ENCODE results near the gene GAK. TPM values are rescaled to one million over a fixed set of nuclear protein-coding genes. Genes with fewer than 3 reads are reported as not detected.

GAK gene
- total RNA-seq, 1 donor from 2014 or later: 19.8 TPM

DNA sequence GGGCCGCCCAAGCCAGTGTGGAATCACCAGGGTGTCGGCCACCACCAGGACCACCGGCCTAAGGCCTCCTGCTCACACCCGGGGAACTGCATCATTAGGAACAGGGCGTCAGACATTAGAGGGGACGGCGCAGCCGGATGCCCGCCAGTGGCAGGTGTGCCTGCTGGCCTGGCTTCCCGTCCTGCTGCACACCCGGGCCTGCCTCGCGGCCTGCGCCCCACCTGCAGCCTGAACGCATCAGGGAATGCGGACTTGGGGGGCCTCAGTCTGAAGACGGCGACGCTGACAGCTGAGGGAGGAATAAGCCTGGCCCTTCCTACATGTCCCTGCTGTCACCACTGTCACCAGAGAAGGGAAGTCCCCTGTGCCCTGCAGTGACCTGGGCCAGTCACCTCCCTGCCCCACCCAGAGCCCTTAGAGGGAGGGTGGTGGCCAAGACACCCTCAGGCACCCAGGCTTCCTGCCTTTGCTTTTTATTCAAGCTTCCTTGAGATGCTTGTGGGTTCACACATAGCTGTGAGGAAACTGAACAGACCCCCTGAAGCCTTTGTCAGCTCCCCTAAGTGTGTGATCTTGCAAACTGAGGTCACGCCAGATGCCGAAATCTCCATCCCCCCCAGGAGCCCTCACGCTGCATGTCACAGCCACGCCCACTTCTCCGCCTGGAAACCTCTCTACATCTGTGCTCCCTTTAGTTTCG lies 38.1 kb upstream of the GAK start:
- no peak overlapping the region for H3K9ac ChIP-seq (ENCODE audit: low read depth in 1 of 3, low read length in 3 of 3)
- peaks cover 0 to 15% (median 9%) of the 10 kb centered on the region in 3 donors for H3K27me3 ChIP-seq (ENCODE audit: control insufficient read depth in 3 of 3, insufficient read depth in 3 of 3, low read length in 3 of 3)
- H3K4me3 ChIP-seq (ENCODE audit: low read length in 3 of 3): no peak overlapping the region
- peaks cover 20 to 25% (median 21%) of the 10 kb centered on the region in 3 donors for H3K4me1 ChIP-seq (ENCODE audit: control insufficient read depth in 3 of 3, insufficient read depth in 3 of 3, low read length in 3 of 3)
- no peaks in the 10 kb centered on the region for H3K9me3 ChIP-seq (ENCODE audit: control insufficient read depth in 3 of 3, low read length in 3 of 3)
- H3K27ac ChIP-seq (ENCODE audit: low read depth, low read length): no peak overlapping the region
- H3K36me3 ChIP-seq (ENCODE audit: control insufficient read depth in 3 of 3, insufficient read depth in 3 of 3, low read length in 3 of 3): peaks cover 0 to 10% (median 4%) of the 10 kb centered on the region in 3 donors

DNA sequence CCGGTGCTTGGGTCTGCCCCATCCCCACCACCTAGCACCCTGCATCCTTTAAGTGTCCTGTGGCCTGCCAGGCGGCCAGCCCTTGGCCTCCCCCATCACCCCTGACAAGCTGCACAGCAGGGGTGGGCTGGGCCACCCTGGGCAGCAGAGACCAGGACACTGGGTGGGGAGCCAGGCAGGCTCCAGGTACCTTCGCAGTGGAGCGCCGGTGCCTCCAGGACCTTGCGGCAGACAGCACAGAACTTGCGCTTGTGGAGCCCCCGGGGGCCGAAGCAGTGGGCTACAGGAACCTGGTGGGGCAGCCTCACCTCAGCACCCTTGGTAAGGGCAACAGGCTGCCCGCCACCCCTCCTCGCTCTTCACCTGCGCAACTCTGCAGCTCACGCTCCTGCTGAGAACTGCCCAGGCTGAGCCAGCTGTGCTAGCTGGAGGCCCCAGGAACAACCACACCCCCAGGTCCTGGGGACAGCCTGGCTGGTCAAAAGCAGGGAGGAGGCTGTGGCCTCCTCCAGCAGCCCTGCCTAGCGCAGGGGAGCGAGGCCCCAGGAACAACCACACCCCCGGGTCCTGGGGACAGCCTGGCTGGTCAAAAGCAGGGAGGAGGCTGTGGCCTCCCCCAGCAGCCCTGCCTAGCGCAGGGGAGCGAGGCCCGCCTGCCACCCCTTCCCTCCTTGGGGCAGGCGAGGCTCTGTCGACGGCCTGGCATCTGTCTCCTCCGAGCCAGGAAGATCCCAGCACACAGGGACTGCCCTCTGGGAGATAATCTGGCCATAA lies 36.7 kb upstream of the GAK start:
- H3K4me3 ChIP-seq (ENCODE audit: low read length in 3 of 3): no peak overlapping the region
- peaks cover 0 to 15% (median 9%) of the 10 kb centered on the region in 3 donors for H3K27me3 ChIP-seq (ENCODE audit: control insufficient read depth in 3 of 3, insufficient read depth in 3 of 3, low read length in 3 of 3)
- peaks cover 20 to 25% (median 21%) of the 10 kb centered on the region in 3 donors for H3K4me1 ChIP-seq (ENCODE audit: control insufficient read depth in 3 of 3, insufficient read depth in 3 of 3, low read length in 3 of 3)
- H3K9ac ChIP-seq (ENCODE audit: low read depth in 1 of 3, low read length in 3 of 3): no peak overlapping the region
- H3K9me3 ChIP-seq (ENCODE audit: control insufficient read depth in 3 of 3, low read length in 3 of 3): no peaks in the 10 kb centered on the region
- peaks cover 2 to 10% (median 10%) of the 10 kb centered on the region in 3 donors for H3K36me3 ChIP-seq (ENCODE audit: control insufficient read depth in 3 of 3, insufficient read depth in 3 of 3, low read length in 3 of 3)
- H3K27ac ChIP-seq (ENCODE audit: low read depth, low read length): no peak overlapping the region

DNA sequence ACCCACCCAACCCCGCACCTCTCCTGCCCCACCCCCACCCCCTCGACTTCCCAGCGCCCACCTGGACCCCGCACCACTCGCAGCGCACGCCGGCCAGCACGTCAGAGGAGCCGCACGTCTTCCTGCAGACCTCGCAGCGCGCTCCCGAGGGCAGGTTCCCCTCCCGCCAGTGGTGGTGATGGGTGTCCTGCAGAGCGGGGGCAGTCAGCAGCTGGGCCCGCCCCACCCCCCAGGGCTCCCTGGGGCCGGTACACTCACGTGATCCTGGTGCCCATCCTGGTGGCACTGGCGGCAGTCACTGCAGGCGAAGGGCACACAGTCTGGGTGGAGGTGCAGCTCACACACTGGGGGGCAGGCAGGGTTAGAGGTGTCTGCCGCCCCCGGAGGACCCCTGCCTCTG lies 36.1 kb upstream of the GAK start:
- H3K4me3 ChIP-seq (ENCODE audit: low read length in 3 of 3): no peak overlapping the region
- peaks cover 20 to 25% (median 21%) of the 10 kb centered on the region in 3 donors for H3K4me1 ChIP-seq (ENCODE audit: control insufficient read depth in 3 of 3, insufficient read depth in 3 of 3, low read length in 3 of 3)
- peaks cover 2 to 10% (median 10%) of the 10 kb centered on the region in 3 donors for H3K36me3 ChIP-seq (ENCODE audit: control insufficient read depth in 3 of 3, insufficient read depth in 3 of 3, low read length in 3 of 3)
- H3K27ac ChIP-seq (ENCODE audit: low read depth, low read length): no peak overlapping the region
- no peak overlapping the region for H3K9ac ChIP-seq (ENCODE audit: low read depth in 1 of 3, low read length in 3 of 3)
- H3K9me3 ChIP-seq (ENCODE audit: control insufficient read depth in 3 of 3, low read length in 3 of 3): no peaks in the 10 kb centered on the region
- peaks cover 0 to 15% (median 9%) of the 10 kb centered on the region in 3 donors for H3K27me3 ChIP-seq (ENCODE audit: control insufficient read depth in 3 of 3, insufficient read depth in 3 of 3, low read length in 3 of 3)

DNA sequence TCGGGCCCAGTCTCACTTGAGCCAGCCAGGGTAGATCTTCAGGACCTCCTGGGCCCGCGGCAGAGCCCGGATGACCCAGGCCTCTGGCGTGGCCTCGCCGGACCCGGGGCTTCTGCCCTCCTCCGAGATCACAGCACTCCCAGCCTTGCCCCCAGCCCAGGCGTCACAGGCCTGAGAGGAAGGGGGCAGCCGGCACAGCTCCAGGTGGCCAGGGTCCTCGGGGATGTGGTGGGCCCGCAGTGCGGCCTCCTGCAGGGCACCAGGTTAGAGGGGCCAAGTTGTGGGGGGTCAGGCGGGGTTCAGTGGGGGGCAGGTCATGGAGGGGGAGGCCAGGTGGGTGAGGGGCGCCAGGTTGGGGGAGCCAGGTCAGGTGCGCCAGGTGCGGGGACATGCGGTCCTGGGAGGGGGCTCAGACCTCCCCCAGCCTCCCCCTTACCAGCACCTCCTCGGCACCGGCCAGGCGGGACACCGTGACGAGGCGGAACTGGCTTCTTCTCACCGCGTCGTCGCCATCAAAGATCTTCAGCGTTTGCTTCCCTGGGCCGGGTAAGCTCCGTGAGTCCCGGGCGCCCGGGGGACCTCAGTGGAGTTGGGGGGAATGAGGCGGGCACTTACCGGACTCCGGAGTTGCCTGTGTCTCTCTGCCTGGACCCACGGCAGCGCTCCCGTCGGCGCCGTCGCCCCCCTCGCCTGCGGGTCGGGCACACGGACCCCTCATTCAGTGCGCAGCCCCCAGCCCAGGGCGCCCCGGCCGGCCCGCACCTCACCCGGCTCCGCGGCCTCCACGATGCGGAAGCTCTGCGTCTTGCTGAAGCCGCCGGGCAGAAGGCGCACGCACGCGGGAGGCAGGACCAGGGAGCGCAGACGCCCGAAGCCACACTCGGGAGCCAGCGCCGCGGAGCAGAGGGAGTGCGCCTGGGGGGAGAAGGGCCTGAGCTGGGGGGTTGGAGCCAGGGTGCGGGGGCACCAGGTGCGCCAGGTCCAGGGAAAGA lies 35.3 kb upstream of the GAK start:
- Histone ChIP-seq H3K9me3 (ENCODE audit: control insufficient read depth in 3 of 3, low read length in 3 of 3) (no peaks in the 10 kb centered on the region), H3K4me3 (ENCODE audit: low read length in 3 of 3) (no peak overlapping the region), H3K27ac (ENCODE audit: low read depth, low read length) (no peak overlapping the region), H3K4me1 (ENCODE audit: control insufficient read depth in 3 of 3, insufficient read depth in 3 of 3, low read length in 3 of 3) (peaks cover 14 to 20% (median 15%) of the 10 kb centered on the region in 3 donors), H3K36me3 (ENCODE audit: control insufficient read depth in 3 of 3, insufficient read depth in 3 of 3, low read length in 3 of 3) (peaks cover 2 to 10% (median 10%) of the 10 kb centered on the region in 3 donors), H3K27me3 (ENCODE audit: control insufficient read depth in 3 of 3, insufficient read depth in 3 of 3, low read length in 3 of 3) (peaks cover 0 to 15% (median 9%) of the 10 kb centered on the region in 3 donors), H3K9ac (ENCODE audit: low read depth in 1 of 3, low read length in 3 of 3) (no peak overlapping the region)

DNA sequence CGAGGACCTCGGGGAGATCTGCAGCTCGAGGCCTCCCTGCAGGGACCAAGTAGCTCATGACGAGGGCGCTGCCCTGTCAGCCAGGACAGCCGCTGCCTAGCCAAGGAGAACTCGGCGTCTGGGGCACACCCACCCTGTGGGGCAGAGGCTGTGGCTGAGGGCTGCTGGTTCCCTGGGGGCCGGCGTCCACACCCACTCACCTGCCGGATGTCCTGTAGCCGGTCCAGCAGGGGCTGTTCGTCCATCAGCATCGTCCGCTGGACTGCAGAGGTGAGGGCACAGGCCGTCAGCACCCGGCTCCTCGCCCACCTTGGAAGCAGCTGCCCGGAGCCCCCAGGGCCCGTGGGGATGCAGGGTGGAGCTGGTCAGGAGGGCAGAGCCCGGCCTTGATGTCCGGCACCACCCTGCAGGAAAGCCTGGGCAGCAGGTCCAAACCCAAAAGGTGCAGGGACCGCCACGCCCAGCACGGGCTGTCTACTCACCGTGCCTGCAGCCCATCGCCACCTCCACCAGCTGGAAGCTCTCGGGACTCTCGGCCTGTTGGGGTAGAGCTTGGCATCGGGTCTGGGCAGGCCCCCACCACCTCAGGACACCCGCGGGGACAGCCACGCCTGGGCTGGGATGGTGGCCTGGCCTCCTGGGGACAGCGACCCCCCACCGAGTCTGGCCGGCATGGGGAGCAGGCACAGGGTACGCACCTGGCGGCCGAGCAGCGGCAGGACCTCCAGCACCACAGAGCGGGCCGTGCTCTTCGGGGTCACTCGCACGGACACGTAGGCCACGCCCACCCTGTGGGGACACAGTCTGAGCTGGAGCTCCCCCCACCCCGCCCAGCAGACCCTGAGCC lies 34.4 kb upstream of the GAK start:
- no peaks in the 10 kb centered on the region for H3K9me3 ChIP-seq (ENCODE audit: control insufficient read depth in 3 of 3, low read length in 3 of 3)
- H3K36me3 ChIP-seq (ENCODE audit: control insufficient read depth in 3 of 3, insufficient read depth in 3 of 3, low read length in 3 of 3): peaks cover 5 to 12% (median 10%) of the 10 kb centered on the region in 3 donors
- H3K9ac ChIP-seq (ENCODE audit: low read depth in 1 of 3, low read length in 3 of 3): no peak overlapping the region
- H3K4me1 ChIP-seq (ENCODE audit: control insufficient read depth in 3 of 3, insufficient read depth in 3 of 3, low read length in 3 of 3): peaks cover 5 to 11% (median 6%) of the 10 kb centered on the region in 3 donors
- no peak overlapping the region for H3K4me3 ChIP-seq (ENCODE audit: low read length in 3 of 3)
- H3K27ac ChIP-seq (ENCODE audit: low read depth, low read length): no peak overlapping the region
- H3K27me3 ChIP-seq (ENCODE audit: control insufficient read depth in 3 of 3, insufficient read depth in 3 of 3, low read length in 3 of 3): peaks cover 0 to 15% (median 9%) of the 10 kb centered on the region in 3 donors

DNA sequence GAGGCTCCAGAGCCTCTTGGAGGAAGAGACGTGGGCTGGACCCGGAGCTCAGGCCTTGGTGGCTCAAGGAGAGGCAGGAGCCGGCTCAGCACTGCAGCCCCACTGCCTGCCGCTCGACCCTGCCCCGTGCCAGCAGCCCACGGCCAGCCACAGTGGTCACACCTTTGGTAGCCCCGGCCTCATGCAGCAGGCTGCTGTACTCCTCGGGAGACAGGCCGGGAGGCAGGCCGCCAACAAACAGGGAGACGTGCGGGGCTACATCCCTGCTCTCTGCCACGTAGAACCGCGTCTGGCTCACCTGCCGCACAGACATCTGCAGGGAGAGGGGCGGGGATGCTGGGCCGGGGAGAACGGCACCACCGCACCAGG lies 33.6 kb upstream of the GAK start:
- H3K4me3 ChIP-seq (ENCODE audit: low read length in 3 of 3): no peak overlapping the region
- no peaks in the 10 kb centered on the region for H3K9me3 ChIP-seq (ENCODE audit: control insufficient read depth in 3 of 3, low read length in 3 of 3)
- peaks cover 5 to 14% (median 10%) of the 10 kb centered on the region in 3 donors for H3K36me3 ChIP-seq (ENCODE audit: control insufficient read depth in 3 of 3, insufficient read depth in 3 of 3, low read length in 3 of 3)
- no peak overlapping the region for H3K9ac ChIP-seq (ENCODE audit: low read depth in 1 of 3, low read length in 3 of 3)
- no peak overlapping the region for H3K27ac ChIP-seq (ENCODE audit: low read depth, low read length)
- H3K27me3 ChIP-seq (ENCODE audit: control insufficient read depth in 3 of 3, insufficient read depth in 3 of 3, low read length in 3 of 3): peaks cover 0 to 12% (median 9%) of the 10 kb centered on the region in 3 donors
- H3K4me1 ChIP-seq (ENCODE audit: control insufficient read depth in 3 of 3, insufficient read depth in 3 of 3, low read length in 3 of 3): peaks cover 0 to 3% (median 0%) of the 10 kb centered on the region in 3 donors

- peaks cover 0 to 2% (median 0%) of the 10 kb centered on the region in 3 donors for H3K4me1 ChIP-seq (ENCODE audit: control insufficient read depth in 3 of 3, insufficient read depth in 3 of 3, low read length in 3 of 3)
- no peak overlapping the region for H3K9ac ChIP-seq (ENCODE audit: low read depth in 1 of 3, low read length in 3 of 3)
- no peaks in the 10 kb centered on the region for H3K9me3 ChIP-seq (ENCODE audit: control insufficient read depth in 3 of 3, low read length in 3 of 3)
- H3K36me3 ChIP-seq (ENCODE audit: control insufficient read depth in 3 of 3, insufficient read depth in 3 of 3, low read length in 3 of 3): peaks cover 5 to 14% (median 10%) of the 10 kb centered on the region in 3 donors
- no peak overlapping the region for H3K4me3 ChIP-seq (ENCODE audit: low read length in 3 of 3)
- peaks cover 0 to 12% (median 9%) of the 10 kb centered on the region in 3 donors for H3K27me3 ChIP-seq (ENCODE audit: control insufficient read depth in 3 of 3, insufficient read depth in 3 of 3, low read length in 3 of 3)
- no peak overlapping the region for H3K27ac ChIP-seq (ENCODE audit: low read depth, low read length)
Measured at GRCh38 chr4:965048-965765, 33.1 kb upstream of the GAK start.

- no peak overlapping the region for H3K27ac ChIP-seq (ENCODE audit: low read depth, low read length)
- no peaks in the 10 kb centered on the region for H3K4me1 ChIP-seq (ENCODE audit: control insufficient read depth in 3 of 3, insufficient read depth in 3 of 3, low read length in 3 of 3)
- no peak overlapping the region for H3K9ac ChIP-seq (ENCODE audit: low read depth in 1 of 3, low read length in 3 of 3)
- peaks cover 5 to 14% (median 10%) of the 10 kb centered on the region in 3 donors for H3K36me3 ChIP-seq (ENCODE audit: control insufficient read depth in 3 of 3, insufficient read depth in 3 of 3, low read length in 3 of 3)
- H3K4me3 ChIP-seq (ENCODE audit: low read length in 3 of 3): no peak overlapping the region
- H3K27me3 ChIP-seq (ENCODE audit: control insufficient read depth in 3 of 3, insufficient read depth in 3 of 3, low read length in 3 of 3): peaks cover 0 to 12% (median 9%) of the 10 kb centered on the region in 3 donors
- no peaks in the 10 kb centered on the region for H3K9me3 ChIP-seq (ENCODE audit: control insufficient read depth in 3 of 3, low read length in 3 of 3)
Measured at GRCh38 chr4:964346-965025, 32.4 kb upstream of the GAK start.
